MCF 10A (cell line): Measurements from ENCODE around the gene SPAG16. TPM values are rescaled to one million over a fixed set of nuclear protein-coding genes. Genes with fewer than 3 reads are reported as not detected.

Experiments
- BruUV-seq: library from RNA; stranded (reverse); fragments of 400-500 nt; replicated peaks from 2 replicates; lab custom pipeline; 2021; lab: Mats Ljungman, UMichigan
- CTCF ChIA-PET: fragments of 300-600 bp; sonication (Branson Sonifier 250); formaldehyde crosslinking; extraction: SDS; loops from one replicate; lab custom pipeline; 2021; ENCODE audit warnings: antibody characterized with exemption, inconsistent platforms; lab: Yijun Ruan, JAX
- POLR2A ChIA-PET: fragments of 300-600, 350-650 bp; sonication (Branson Sonifier 250); formaldehyde crosslinking; extraction: SDS; loops from one replicate; lab custom pipeline; 2020; ENCODE audit warnings: antibody characterized with exemption, inconsistent platforms; lab: Yijun Ruan, JAX
- DNase-seq: peaks from one replicate; pipeline ENCODE4 v3.0.0-alpha.2; 2018; ENCODE audit not compliant: unreplicated experiment
- H3K27ac Mint-ChIP-seq: one replicate; pipeline ENCODE4 v1.8.0; 2022; ENCODE audit warnings: mild to moderate bottlenecking, low read depth, mixed read lengths; ENCODE audit not compliant: unreplicated experiment
- H3K27me3 Mint-ChIP-seq: one replicate; pipeline ENCODE4 v1.8.0; 2022; ENCODE audit warnings: mixed read lengths; ENCODE audit not compliant: insufficient read depth, unreplicated experiment
- H3K36me3 Mint-ChIP-seq: one replicate; pipeline ENCODE4 v1.8.0; 2022; ENCODE audit warnings: mild to moderate bottlenecking, moderate library complexity, mixed read lengths; ENCODE audit not compliant: insufficient read depth, unreplicated experiment
- H3K4me1 Mint-ChIP-seq: one replicate; pipeline ENCODE4 v1.8.0; 2022; ENCODE audit warnings: mixed read lengths; ENCODE audit not compliant: insufficient read depth, unreplicated experiment
- H3K4me3 Mint-ChIP-seq: one replicate; pipeline ENCODE4 v1.8.0; 2022; ENCODE audit warnings: mild to moderate bottlenecking, moderate library complexity, mixed read lengths; ENCODE audit not compliant: unreplicated experiment
- H3K9me3 Mint-ChIP-seq: one replicate; pipeline ENCODE4 v1.8.0; 2022; ENCODE audit warnings: mixed read lengths; ENCODE audit not compliant: unreplicated experiment
- CTCF ChIP-seq: fragments of 200-600 bp; IDR thresholded peaks from one replicate; pipeline ENCODE4 v1.8.0; 2022; ENCODE audit warnings: antibody characterized with exemption, mild to moderate bottlenecking; ENCODE audit not compliant: unreplicated experiment
- intact Hi-C: fragments of 100-400 bp; cut with micrococcal nuclease; formaldehyde crosslinking; loops from 2 replicates; pipeline ENCODE4 v1.14.1; 2022
- total RNA-seq: library from RNA; stranded (reverse); gene quantifications from 2 replicates; pipeline ENCODE4 v1.2.3, GENCODE V29; 2022

SPAG16 gene
- total RNA-seq, 1 experiment from 2014 or later: 11.5 TPM

GRCh38 chr2:214076527-214076926 lies 792.3 kb downstream of the SPAG16 start:
- DNase-seq: no peak
- Mint-ChIP-seq H3K27ac (no peak overlapping the region), H3K9me3 (no peaks in the 10 kb centered on the region), H3K27me3 (no peaks in the 10 kb centered on the region), H3K4me1 (no peaks in the 10 kb centered on the region), H3K36me3 (no peaks in the 10 kb centered on the region), H3K4me3 (no peak overlapping the region)
- intact Hi-C loops: no loop called here
- TF ChIP-seq CTCF: no peak
- ChIA-PET CTCF (interaction anchor here (0.7 kb wide), 1 partner anchor 50 kb away, joined by 3 read pairs; no protein-coding TSS in a partner anchor), POLR2A (no interaction called here)
- BruUV-seq: no TSS peak

DNA sequence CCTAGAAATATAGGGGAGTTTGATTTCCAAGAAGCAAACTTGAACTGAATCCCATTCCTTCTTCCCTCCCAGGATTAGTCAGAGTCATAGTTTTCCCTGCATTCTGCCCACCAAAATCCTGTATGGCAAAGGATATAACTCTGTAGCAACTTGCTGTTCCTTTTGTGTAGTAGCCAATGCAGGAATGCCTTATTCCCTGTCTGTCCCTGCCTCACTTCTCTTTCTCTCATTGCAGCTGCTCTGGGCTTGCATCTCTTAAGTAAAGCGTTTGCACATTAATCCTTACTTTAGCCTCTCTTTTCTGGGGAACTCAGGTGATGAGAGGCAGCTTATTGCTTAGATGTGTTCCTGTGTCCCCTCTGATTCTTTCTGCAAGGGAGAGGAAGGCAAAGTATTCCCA lies 793.5 kb downstream of the SPAG16 start:
- ChIA-PET CTCF (interaction anchor here (0.6 kb wide), 3 partner anchors 27 to 514 kb away, joined by 3 read pairs; no protein-coding TSS in a partner anchor), POLR2A (no interaction called here)
- no peak for TF ChIP-seq CTCF
- H3K36me3 Mint-ChIP-seq: no peaks in the 10 kb centered on the region
- no peaks in the 10 kb centered on the region for H3K4me1 Mint-ChIP-seq
- H3K27me3 Mint-ChIP-seq: no peaks in the 10 kb centered on the region
- intact Hi-C loops: no loop called here
- H3K27ac Mint-ChIP-seq: no peak overlapping the region
- no TSS peak for BruUV-seq
- no peaks in the 10 kb centered on the region for H3K9me3 Mint-ChIP-seq
- no peak for DNase-seq
- H3K4me3 Mint-ChIP-seq: no peak overlapping the region

DNA sequence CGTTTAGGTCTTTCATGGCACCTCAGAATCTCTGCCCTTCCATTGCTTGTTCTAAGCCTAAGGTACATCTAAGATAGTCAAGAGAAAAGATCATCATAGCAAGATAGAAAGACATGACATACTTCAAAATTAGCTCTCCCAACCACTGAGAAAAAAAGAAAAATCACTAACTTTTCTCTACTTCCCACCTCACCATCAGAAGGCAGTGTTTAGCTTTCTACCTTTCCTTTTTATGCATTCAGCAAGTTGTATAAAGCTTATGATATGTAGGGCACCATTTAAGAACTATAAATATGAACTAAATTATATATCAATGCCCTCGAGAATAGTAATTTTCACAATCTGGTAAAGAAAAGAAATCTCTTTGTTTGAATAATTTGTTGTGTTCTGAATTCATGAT lies 794.8 kb downstream of the SPAG16 start:
- no peak for DNase-seq
- ChIA-PET POLR2A (no interaction called here), CTCF (interaction anchor here (0.6 kb wide), 3 partner anchors 50 to 611 kb away, joined by 3 to 4 read pairs (median 3); no protein-coding TSS in a partner anchor)
- H3K4me3 Mint-ChIP-seq: no peak overlapping the region
- no peaks in the 10 kb centered on the region for H3K36me3 Mint-ChIP-seq
- BruUV-seq: no TSS peak
- no peaks in the 10 kb centered on the region for H3K9me3 Mint-ChIP-seq
- TF ChIP-seq CTCF: no peak
- no peaks in the 10 kb centered on the region for H3K4me1 Mint-ChIP-seq
- H3K27ac Mint-ChIP-seq: no peak overlapping the region
- H3K27me3 Mint-ChIP-seq: no peaks in the 10 kb centered on the region
- intact Hi-C loops: no loop called here

DNA sequence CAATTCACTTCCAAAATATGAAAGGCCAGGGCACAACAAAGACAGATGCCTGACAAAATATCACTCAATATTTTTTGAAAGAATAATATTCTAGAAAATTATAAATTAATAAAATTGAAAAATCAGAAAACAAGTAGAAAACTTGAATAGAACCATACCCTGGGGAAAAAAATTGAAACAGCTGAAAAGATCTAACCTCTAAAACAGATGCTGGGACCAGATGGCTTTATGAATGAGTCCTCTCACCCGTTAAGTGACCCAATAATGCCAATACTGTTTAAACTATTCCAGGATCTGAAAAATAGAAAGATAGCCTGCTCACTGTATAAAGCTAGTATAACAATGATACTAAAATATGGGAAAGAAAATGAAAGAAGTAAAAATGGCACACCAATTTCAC lies 804.3 kb downstream of the SPAG16 start:
- Mint-ChIP-seq H3K27me3 (no peaks in the 10 kb centered on the region), H3K36me3 (no peaks in the 10 kb centered on the region), H3K4me3 (no peak overlapping the region), H3K9me3 (no peaks in the 10 kb centered on the region), H3K27ac (no peak overlapping the region), H3K4me1 (no peaks in the 10 kb centered on the region)
- ChIA-PET POLR2A (no interaction called here), CTCF (interaction anchor here (0.7 kb wide), 1 partner anchor 285 kb away, joined by 3 read pairs; no protein-coding TSS in a partner anchor)
- no peak for TF ChIP-seq CTCF
- BruUV-seq: no TSS peak
- DNase-seq: no peak
- intact Hi-C loops: no loop called here
